HCT116 (cell line): ENCODE data around the gene ZNF341. TPM values are rescaled to one million over a fixed set of nuclear protein-coding genes. Genes with fewer than 3 reads are reported as not detected.

Experiments
- ATAC-seq: fragments of 200-7000 bp; cut with Tn5 transposase; 2 replicates; pipeline ENCODE4 v1.9.1; 2020; ENCODE audit warnings: mild to moderate bottlenecking, moderate library complexity
- BruUV-seq: library from RNA; stranded (reverse); fragments of 400-500 nt; replicated peaks from 2 replicates; lab custom pipeline; 2021; lab: Mats Ljungman, UMichigan
- CTCF ChIA-PET: fragments of 300-600 bp; sonication (Branson Sonifier 250); formaldehyde crosslinking; loops from one replicate; lab custom pipeline; 2021; ENCODE audit warnings: antibody characterized with exemption; lab: Charles Lee
- POLR2A ChIA-PET: fragments of 300-600, 350-600 bp; sonication (Branson Sonifier 250); formaldehyde crosslinking; loops from one replicate; lab custom pipeline; 2021; ENCODE audit warnings: antibody characterized with exemption; lab: Charles Lee
- RAD21 ChIA-PET, 2 experiments: fragments of 300-600 bp; sonication (Branson Sonifier 250); formaldehyde crosslinking; loops; one replicate each; lab custom pipeline; 2023; ENCODE audit warnings: low total read pairs in 2 of 2; ENCODE audit not compliant: uncharacterized antibody in 2 of 2, unreplicated experiment in 2 of 2, low non-redundant PET in 1 of 2; lab: Charles Lee
- DNase-seq: peaks from one replicate; pipeline ENCODE4 v3.0.0-alpha.2; 2010; ENCODE audit warnings: low read depth, low spot score
- H2AFZ ChIP-seq: fragments of 200-600 bp; shearing (Covaris generic), sonication (generic); 2 replicates; pipeline ENCODE4 v1.6.1; 2017; ENCODE audit warnings: low read depth, mixed run types, mixed read lengths, antibody characterized with exemption, low read length; ENCODE audit not compliant: poor library complexity, severe bottlenecking
- H3K27ac ChIP-seq: 2 replicates; pipeline ENCODE4 v1.5.1; 2012; ENCODE audit warnings: low read depth, low read length
- H3K27me3 ChIP-seq: fragments of 200-600 bp; sonication (generic); 2 replicates; pipeline ENCODE4 v1.6.1; 2016; ENCODE audit warnings: mixed run types, low read length, mixed read lengths; ENCODE audit not compliant: insufficient read depth
- H3K36me3 ChIP-seq, 2 experiments: fragments of 200-500 bp in 1 of 2; fragments of 200-600 bp in 1 of 2; sonication (Bioruptor generic) in 1 of 2; sonication (generic) in 1 of 2; 2 replicates each; pipeline versions ENCODE4 v1.5.1 to v1.6.1; 2014 to 2016; ENCODE audit warnings: low read length in 2 of 2, inconsistent platforms in 1 of 2, mixed read lengths in 1 of 2, mixed run types in 1 of 2; ENCODE audit not compliant: insufficient read depth in 2 of 2, control insufficient read depth in 1 of 2
- H3K4me1 ChIP-seq, 2 experiments: fragments of 200-600 bp in 1 of 2; sonication (generic) in 1 of 2; 2 replicates each; pipeline versions ENCODE4 v1.5.1 to v1.6.1; 2012 to 2017; ENCODE audit warnings: low read length in 2 of 2, inconsistent platforms in 1 of 2, mild to moderate bottlenecking in 1 of 2, mixed read lengths in 1 of 2, mixed run types in 1 of 2, moderate library complexity in 1 of 2; ENCODE audit not compliant: insufficient read depth in 2 of 2, control insufficient read depth in 1 of 2
- H3K4me2 ChIP-seq: fragments of 200-600 bp; sonication (generic); 2 replicates; pipeline ENCODE4 v1.6.1; 2017; ENCODE audit warnings: mixed run types, low read length, mixed read lengths
- H3K4me3 ChIP-seq, 2 experiments: fragments of 200-600 bp in 1 of 2; sonication (generic) in 1 of 2; replicated peaks in 1 of 2; 2 replicates each; pipeline ENCODE4 v1.5.1; 2011 to 2016; ENCODE audit warnings: low read length in 2 of 2, control low read depth in 1 of 2, low read depth in 1 of 2, mild to moderate bottlenecking in 1 of 2, mixed read lengths in 1 of 2, mixed run types in 1 of 2
- H3K79me2 ChIP-seq: fragments of 200-600 bp; sonication (generic); 2 replicates; pipeline ENCODE4 v1.6.1; 2017; ENCODE audit warnings: mild to moderate bottlenecking, mixed run types, low read length, moderate library complexity, mixed read lengths; ENCODE audit not compliant: insufficient read depth
- H3K9ac ChIP-seq: fragments of 200-600 bp; sonication (generic); 2 replicates; pipeline ENCODE4 v1.6.1; 2016; ENCODE audit warnings: low read length, mixed read lengths
- H3K9me2 ChIP-seq: fragments of 200-600 bp; sonication (generic), shearing (Covaris generic); 2 replicates; pipeline ENCODE4 v1.6.1; 2017; ENCODE audit warnings: mixed run types, mild to moderate bottlenecking, moderate library complexity; ENCODE audit not compliant: insufficient read depth
- H3K9me3 ChIP-seq, 2 experiments: fragments of 200-500 bp in 1 of 2; fragments of 200-600 bp in 1 of 2; sonication (Bioruptor generic) in 1 of 2; sonication (generic) in 1 of 2; 2 replicates each; pipeline ENCODE4 v1.6.1; 2014 to 2017; ENCODE audit warnings: low read length in 2 of 2, mixed read lengths in 2 of 2, inconsistent platforms in 1 of 2, low read depth in 1 of 2, mild to moderate bottlenecking in 1 of 2, mixed run types in 1 of 2, moderate library complexity in 1 of 2; ENCODE audit not compliant: control insufficient read depth in 1 of 2, insufficient read depth in 1 of 2
- H4K20me1 ChIP-seq: fragments of 200-600 bp; sonication (generic), shearing (Covaris generic); 2 replicates; pipeline ENCODE4 v1.6.1; 2017; ENCODE audit warnings: mixed run types, mild to moderate bottlenecking, moderate library complexity; ENCODE audit not compliant: insufficient read depth
- ELF1 ChIP-seq: IDR thresholded peaks from 2 replicates; pipeline ENCODE4 v1.6.1; 2012; ENCODE audit warnings: low read depth, borderline replicate concordance
- EZH2phosphoT487 ChIP-seq: fragments of 200-600 bp; IDR thresholded peaks from 2 replicates; pipeline ENCODE4 v1.6.1; 2018; ENCODE audit warnings: antibody characterized with exemption, borderline replicate concordance
- FOSL1 ChIP-seq: IDR thresholded peaks from 2 replicates; pipeline ENCODE4 v1.6.1; 2012; ENCODE audit warnings: low read depth
- JUND ChIP-seq: IDR thresholded peaks from 2 replicates; pipeline ENCODE4 v1.6.1; 2012
- POLR2AphosphoS5 ChIP-seq: IDR thresholded peaks from 2 replicates; pipeline ENCODE4 v1.6.1; 2011; ENCODE audit warnings: mild to moderate bottlenecking, low read depth, low read length, moderate library complexity
- RAD21 ChIP-seq: IDR thresholded peaks from 2 replicates; pipeline ENCODE4 v1.6.1; 2012; ENCODE audit warnings: low read depth, mild to moderate bottlenecking
- SIN3A ChIP-seq: IDR thresholded peaks from 2 replicates; pipeline ENCODE4 v1.6.1; 2012; ENCODE audit warnings: low read depth
- SP1 ChIP-seq: IDR thresholded peaks from 2 replicates; pipeline ENCODE4 v1.6.1; 2012; ENCODE audit warnings: low read depth
- YY1 ChIP-seq: IDR thresholded peaks from 2 replicates; pipeline ENCODE4 v1.6.1; 2011; ENCODE audit warnings: low read length, low read depth, moderate library complexity, mild to moderate bottlenecking; ENCODE audit not compliant: insufficient replicate concordance; ENCODE audit errors: extremely low read depth
- ZFX ChIP-seq: fragments of 450-650 bp; IDR thresholded peaks from 2 replicates; pipeline ENCODE4 v1.6.1; 2017
- ZNF274 ChIP-seq: fragments of 200-500 bp; sonication (Bioruptor generic); IDR thresholded peaks from 2 replicates; pipeline ENCODE4 v1.6.1; 2014; ENCODE audit warnings: mild to moderate bottlenecking, low read depth, low read length, inconsistent platforms
- intact Hi-C: fragments of 100-400 bp; cut with micrococcal nuclease; formaldehyde crosslinking; loops from 2 replicates; pipeline ENCODE4 v1.10.0; 2022
- total RNA-seq: library from RNA; stranded (reverse); gene quantifications from one replicate; pipeline ENCODE4 v1.2.1, GENCODE V29; 2021; ENCODE audit not compliant: unreplicated experiment
- TF ChIP-seq, protein P1 (sequence below): IDR thresholded peaks from 2 replicates; pipeline ENCODE4 v1.6.1; 2012
- TF ChIP-seq, protein P2 (sequence below): IDR thresholded peaks from 2 replicates; pipeline ENCODE4 v1.6.1; 2012; ENCODE audit warnings: low read depth
- TF ChIP-seq, protein P3 (sequence below), 3 experiments: fragments of 200-600 bp in 1 of 3; sonication (generic) in 1 of 3; IDR thresholded peaks in 2 of 3; conservative IDR thresholded peaks in 1 of 3; 2 replicates each; pipeline ENCODE4 v1.5.1; 2012 to 2017; ENCODE audit warnings: low read depth in 2 of 3, low read length in 2 of 3, antibody characterized with exemption in 1 of 3, borderline replicate concordance in 1 of 3, control low read depth in 1 of 3, mild to moderate bottlenecking in 1 of 3, mixed read lengths in 1 of 3, mixed run types in 1 of 3, moderate library complexity in 1 of 3; ENCODE audit not compliant: insufficient read depth in 1 of 3
- TF ChIP-seq, protein P4 (sequence below): IDR thresholded peaks from 2 replicates; pipeline ENCODE4 v1.6.1; 2012

ZNF341 gene
- total RNA-seq, 1 experiment from 2014 or later, result 4.9 TPM

DNA sequence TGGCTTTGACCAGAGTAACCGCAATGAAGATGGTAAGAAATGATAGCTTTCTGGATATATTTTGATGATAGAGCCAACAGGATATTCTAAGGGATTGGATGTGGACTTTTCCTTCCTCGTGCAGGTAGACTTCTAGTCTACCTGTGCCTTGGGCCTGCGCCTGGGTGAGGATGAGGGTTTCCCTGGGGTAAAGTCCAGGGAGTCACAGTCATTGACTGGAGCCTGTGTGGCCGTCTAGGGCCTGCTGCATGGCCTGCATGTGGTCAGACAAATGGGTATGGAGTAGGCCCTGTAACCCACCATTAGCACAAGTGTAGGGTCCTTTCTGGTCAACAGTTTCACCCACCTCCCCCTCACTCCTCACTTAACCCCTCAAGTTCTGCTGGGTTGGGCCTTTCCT lies 66.6 kb downstream of the ZNF341 start:
- Histone ChIP-seq H4K20me1 (no peaks in the 10 kb centered on the region), H3K9ac (no peak overlapping the region), H3K4me3 (no peak overlapping the region), H3K79me2 (no peaks in the 10 kb centered on the region), H3K9me3 (no peaks in the 10 kb centered on the region), H3K4me1 (peaks cover 32 to 42% of the 10 kb centered on the region in 2 experiments), H3K36me3 (no peaks in the 10 kb centered on the region), H3K27me3 (no peaks in the 10 kb centered on the region), H3K27ac (no peak overlapping the region), H2AFZ (no peak overlapping the region), H3K4me2 (no peak overlapping the region), H3K9me2 (no peaks in the 10 kb centered on the region)
- BruUV-seq, result no TSS peak
- ATAC-seq (no peak), DNase-seq (no peak)
- ChIA-PET POLR2A (no interaction called here), CTCF (no interaction called here), RAD21 (no interaction called here)
- intact Hi-C loops, result loop anchor here (10.0 kb wide), 1 partner anchor 266 kb away; no protein-coding TSS in a partner anchor
- no peak for TF ChIP-seq RAD21
- no peak for TF ChIP-seq JUND
- no peak for TF ChIP-seq SIN3A
- TF ChIP-seq, protein P1, sequence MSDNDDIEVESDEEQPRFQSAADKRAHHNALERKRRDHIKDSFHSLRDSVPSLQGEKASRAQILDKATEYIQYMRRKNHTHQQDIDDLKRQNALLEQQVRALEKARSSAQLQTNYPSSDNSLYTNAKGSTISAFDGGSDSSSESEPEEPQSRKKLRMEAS, result no peak

DNA sequence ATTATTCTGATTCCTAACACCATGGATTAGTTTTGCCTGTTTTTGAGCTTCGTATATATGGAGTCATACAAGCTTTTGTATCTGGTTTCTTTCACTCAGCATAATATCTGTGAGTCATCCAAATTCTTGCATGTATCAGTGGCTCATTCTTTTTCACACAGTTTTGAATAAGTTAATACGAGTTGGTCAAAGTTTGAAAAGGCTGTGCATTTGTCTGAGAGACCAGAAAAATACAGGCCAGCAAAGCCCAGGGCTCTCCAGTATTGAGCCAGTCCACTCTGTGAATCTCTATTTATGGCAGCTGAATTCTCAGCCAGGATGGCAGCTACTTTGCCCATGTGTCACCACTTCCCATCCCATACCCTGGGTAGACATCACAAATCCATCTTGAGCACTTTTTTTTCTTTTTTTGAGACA lies 72.1 kb downstream of the ZNF341 start:
- DNase-seq, result no peak
- BruUV-seq, result no TSS peak
- Histone ChIP-seq H3K79me2 (no peaks in the 10 kb centered on the region), H4K20me1 (no peaks in the 10 kb centered on the region), H2AFZ (peak overlapping the region; percentile 49), H3K27me3 (no peaks in the 10 kb centered on the region), H3K4me1 (peaks cover 0 to 10% of the 10 kb centered on the region in 2 experiments; a peak in 2 of 4 replicates), H3K4me2 (peak overlapping the region; percentile 23), H3K4me3 (no peak overlapping the region), H3K9me2 (no peaks in the 10 kb centered on the region), H3K36me3 (no peaks in the 10 kb centered on the region), H3K9ac (no peak overlapping the region), H3K27ac (no peak overlapping the region), H3K9me3 (no peaks in the 10 kb centered on the region)
- intact Hi-C loops, result no loop called here
- ChIA-PET CTCF (interaction anchor here (1.1 to 1.2 kb wide), 2 partner anchors 11 to 12 kb away, joined by 3 to 5 read pairs; no protein-coding TSS in a partner anchor), RAD21 (interaction anchor here in 1 of 2 experiments (0.6 kb wide), 1 partner anchor 224 kb away, joined by 3 read pairs; no protein-coding TSS in a partner anchor), POLR2A (no interaction called here)
- ATAC-seq, result peak; percentile 50; the same call in 1 of the 2 replicates
- TF ChIP-seq POLR2AphosphoS5, result no peak
- TF ChIP-seq SP1, result no peak
- no peak for TF ChIP-seq ELF1
- TF ChIP-seq SIN3A, result no peak
- TF ChIP-seq RAD21, result no peak
- no peak for TF ChIP-seq EZH2phosphoT487
- TF ChIP-seq ZFX, result no peak
- TF ChIP-seq ZNF274, result no peak
- TF ChIP-seq FOSL1, result no peak
- TF ChIP-seq, protein P2, sequence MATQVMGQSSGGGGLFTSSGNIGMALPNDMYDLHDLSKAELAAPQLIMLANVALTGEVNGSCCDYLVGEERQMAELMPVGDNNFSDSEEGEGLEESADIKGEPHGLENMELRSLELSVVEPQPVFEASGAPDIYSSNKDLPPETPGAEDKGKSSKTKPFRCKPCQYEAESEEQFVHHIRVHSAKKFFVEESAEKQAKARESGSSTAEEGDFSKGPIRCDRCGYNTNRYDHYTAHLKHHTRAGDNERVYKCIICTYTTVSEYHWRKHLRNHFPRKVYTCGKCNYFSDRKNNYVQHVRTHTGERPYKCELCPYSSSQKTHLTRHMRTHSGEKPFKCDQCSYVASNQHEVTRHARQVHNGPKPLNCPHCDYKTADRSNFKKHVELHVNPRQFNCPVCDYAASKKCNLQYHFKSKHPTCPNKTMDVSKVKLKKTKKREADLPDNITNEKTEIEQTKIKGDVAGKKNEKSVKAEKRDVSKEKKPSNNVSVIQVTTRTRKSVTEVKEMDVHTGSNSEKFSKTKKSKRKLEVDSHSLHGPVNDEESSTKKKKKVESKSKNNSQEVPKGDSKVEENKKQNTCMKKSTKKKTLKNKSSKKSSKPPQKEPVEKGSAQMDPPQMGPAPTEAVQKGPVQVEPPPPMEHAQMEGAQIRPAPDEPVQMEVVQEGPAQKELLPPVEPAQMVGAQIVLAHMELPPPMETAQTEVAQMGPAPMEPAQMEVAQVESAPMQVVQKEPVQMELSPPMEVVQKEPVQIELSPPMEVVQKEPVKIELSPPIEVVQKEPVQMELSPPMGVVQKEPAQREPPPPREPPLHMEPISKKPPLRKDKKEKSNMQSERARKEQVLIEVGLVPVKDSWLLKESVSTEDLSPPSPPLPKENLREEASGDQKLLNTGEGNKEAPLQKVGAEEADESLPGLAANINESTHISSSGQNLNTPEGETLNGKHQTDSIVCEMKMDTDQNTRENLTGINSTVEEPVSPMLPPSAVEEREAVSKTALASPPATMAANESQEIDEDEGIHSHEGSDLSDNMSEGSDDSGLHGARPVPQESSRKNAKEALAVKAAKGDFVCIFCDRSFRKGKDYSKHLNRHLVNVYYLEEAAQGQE, result no peak
- no peak for TF ChIP-seq YY1
- TF ChIP-seq, protein P3, sequence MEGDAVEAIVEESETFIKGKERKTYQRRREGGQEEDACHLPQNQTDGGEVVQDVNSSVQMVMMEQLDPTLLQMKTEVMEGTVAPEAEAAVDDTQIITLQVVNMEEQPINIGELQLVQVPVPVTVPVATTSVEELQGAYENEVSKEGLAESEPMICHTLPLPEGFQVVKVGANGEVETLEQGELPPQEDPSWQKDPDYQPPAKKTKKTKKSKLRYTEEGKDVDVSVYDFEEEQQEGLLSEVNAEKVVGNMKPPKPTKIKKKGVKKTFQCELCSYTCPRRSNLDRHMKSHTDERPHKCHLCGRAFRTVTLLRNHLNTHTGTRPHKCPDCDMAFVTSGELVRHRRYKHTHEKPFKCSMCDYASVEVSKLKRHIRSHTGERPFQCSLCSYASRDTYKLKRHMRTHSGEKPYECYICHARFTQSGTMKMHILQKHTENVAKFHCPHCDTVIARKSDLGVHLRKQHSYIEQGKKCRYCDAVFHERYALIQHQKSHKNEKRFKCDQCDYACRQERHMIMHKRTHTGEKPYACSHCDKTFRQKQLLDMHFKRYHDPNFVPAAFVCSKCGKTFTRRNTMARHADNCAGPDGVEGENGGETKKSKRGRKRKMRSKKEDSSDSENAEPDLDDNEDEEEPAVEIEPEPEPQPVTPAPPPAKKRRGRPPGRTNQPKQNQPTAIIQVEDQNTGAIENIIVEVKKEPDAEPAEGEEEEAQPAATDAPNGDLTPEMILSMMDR (IDR thresholded peaks at IDR 0.05 in 2 of 3, conservative IDR thresholded peaks at IDR 0.05 in 1 of 3; ENCODE audit: borderline replicate concordance in 1 of 3, insufficient read depth in 1 of 3, low read depth in 2 of 3, low read length in 2 of 3), result no peak
- TF ChIP-seq, protein P4, sequence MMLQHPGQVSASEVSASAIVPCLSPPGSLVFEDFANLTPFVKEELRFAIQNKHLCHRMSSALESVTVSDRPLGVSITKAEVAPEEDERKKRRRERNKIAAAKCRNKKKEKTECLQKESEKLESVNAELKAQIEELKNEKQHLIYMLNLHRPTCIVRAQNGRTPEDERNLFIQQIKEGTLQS, result no peak
